GM12878 (cell line): ENCODE data around the gene PUS7. TPM values are rescaled to one million over a fixed set of nuclear protein-coding genes. Genes with fewer than 3 reads are reported as not detected.

ENCODE experiments used
- ATAC-seq: fragments of 200-7000 bp; cut with Tn5 transposase; 3 replicates; pipeline ENCODE4 v1.9.1; 2020; ENCODE audit warnings: mild to moderate bottlenecking, moderate library complexity
- BruUV-seq: library from RNA; stranded (reverse); fragments of 400-500 nt; replicated peaks from 2 replicates; lab custom pipeline; 2021; lab: Mats Ljungman, UMichigan
- CTCF ChIA-PET: fragments of 300-600 bp; sonication (Branson Sonifier 250); formaldehyde crosslinking; extraction: SDS; loops from one replicate; lab custom pipeline; 2021; ENCODE audit warnings: inconsistent platforms; lab: Yijun Ruan, JAX
- POLR2A ChIA-PET: fragments of 350-600 bp; formaldehyde crosslinking; extraction: SDS; loops from one replicate; lab custom pipeline; 2021; ENCODE audit warnings: inconsistent platforms; lab: Charles Lee
- RAD21 ChIA-PET: fragments of 300-600 bp; sonication (Branson Sonifier 250); formaldehyde crosslinking; loops from one replicate; lab custom pipeline; 2023; ENCODE audit warnings: antibody characterized with exemption; ENCODE audit not compliant: unreplicated experiment; lab: Charles Lee
- SMC1A ChIA-PET: fragments of 300-600 bp; sonication (Branson Sonifier 250); formaldehyde crosslinking; loops from one replicate; lab custom pipeline; 2023; ENCODE audit not compliant: unreplicated experiment, uncharacterized antibody; lab: Charles Lee
- DNase-seq: peaks from one replicate; pipeline ENCODE4 v3.0.0-alpha.2; 2011; ENCODE audit warnings: low read depth, low spot score
- FAIRE-seq: peaks from 3 replicates; lab custom pipeline; 2011; peaks lifted over from hg19 to GRCh38; lab: Jason Lieb, UNC
- H2AFZ ChIP-seq: 2 replicates; pipeline ENCODE4 v1.6.0; 2011; ENCODE audit warnings: low read depth, low read length, control low read depth; ENCODE audit not compliant: control insufficient read depth
- H3K27ac ChIP-seq: 2 replicates; pipeline ENCODE4 v1.5.1; 2011; ENCODE audit warnings: control low read depth; ENCODE audit not compliant: control insufficient read depth, insufficient read depth
- H3K27me3 ChIP-seq, 2 experiments: replicated peaks in 1 of 2; 2 replicates each; pipeline versions ENCODE4 v1.6.0 to v1.6.1; 2011; ENCODE audit warnings: low read length in 1 of 2; ENCODE audit not compliant: control insufficient read depth in 2 of 2, insufficient read depth in 2 of 2
- H3K36me3 ChIP-seq, 2 experiments: 2 replicates each; pipeline ENCODE4 v1.5.1; 2011; ENCODE audit warnings: low read length in 1 of 2; ENCODE audit not compliant: control insufficient read depth in 2 of 2, insufficient read depth in 2 of 2
- H3K4me1 ChIP-seq: 2 replicates; pipeline ENCODE4 v1.6.1; 2011; ENCODE audit warnings: mild to moderate bottlenecking, low read length, moderate library complexity, mixed read lengths; ENCODE audit not compliant: control insufficient read depth, insufficient read depth
- H3K4me2 ChIP-seq: 2 replicates; pipeline ENCODE4 v1.6.0; 2011; ENCODE audit warnings: control low read depth; ENCODE audit not compliant: control insufficient read depth, insufficient read depth
- H3K4me3 ChIP-seq: fragments of 200-600 bp; sonication (generic); 2 replicates; pipeline ENCODE4 v1.5.1; 2016
- H3K79me2 ChIP-seq: 2 replicates; pipeline ENCODE4 v1.6.0; 2011; ENCODE audit warnings: low read length; ENCODE audit not compliant: control insufficient read depth, insufficient read depth
- H3K9ac ChIP-seq: 2 replicates; pipeline ENCODE4 v1.8.0; 2011; ENCODE audit warnings: low read length, control low read depth, mixed read lengths; ENCODE audit not compliant: control insufficient read depth, insufficient read depth
- H3K9me3 ChIP-seq: replicated peaks from 3 replicates; pipeline ENCODE4 v1.5.1; 2011; ENCODE audit warnings: mild to moderate bottlenecking, low read length; ENCODE audit not compliant: control insufficient read depth, insufficient read depth
- H4K20me1 ChIP-seq: 2 replicates; pipeline ENCODE4 v1.6.0; 2011; ENCODE audit not compliant: control insufficient read depth, insufficient read depth
- GATAD2B ChIP-seq: fragments of 450-650 bp; conservative IDR thresholded peaks from 2 replicates; pipeline ENCODE4 v1.6.1; 2017; ENCODE audit warnings: low read depth, mild to moderate bottlenecking, moderate library complexity
- MYB ChIP-seq: fragments of 150-350 bp; IDR thresholded peaks from 2 replicates; pipeline ENCODE4 v1.6.1; 2014; ENCODE audit warnings: mild to moderate bottlenecking, low read depth, low read length, borderline replicate concordance
- RUNX3 ChIP-seq: IDR thresholded peaks from 2 replicates; pipeline ENCODE4 v1.6.1; 2012; ENCODE audit warnings: low read length, inconsistent platforms
- SMARCA5 ChIP-seq: fragments of 450-650 bp; IDR thresholded peaks from 2 replicates; pipeline ENCODE4 v1.6.1; 2017; ENCODE audit warnings: mild to moderate bottlenecking
- WGBS: methylation state at CpG from one replicate; pipeline ENCODE4 v1.1.6; 2016; ENCODE audit warnings: low lambda C conversion rate; ENCODE audit not compliant: insufficient replicate concordance, insufficient coverage; ENCODE audit errors: missing lambda C conversion rate; 5-methylcytosine and 5-hydroxymethylcytosine counted together
- in situ Hi-C: fragments of 300-500 bp; cut with MboI; formaldehyde crosslinking; loops from 9 replicates; pipeline ENCODE4 v1.14.3; 2018; ENCODE audit warnings: mixed read lengths
- intact Hi-C: fragments of 100-400 bp; cut with micrococcal nuclease; formaldehyde crosslinking; loops from one replicate; pipeline ENCODE4 v1.14.2; 2022; ENCODE audit not compliant: unreplicated experiment
- polyA plus RNA-seq, 11 experiments: library from polyadenylated mRNA; depleted of rRNA in 4 of 11; unstranded in 6 of 11; stranded (reverse) in 5 of 11; fragments of >200 nt; fragmentation: Nextera tagmentation in 4 of 11; fragmentation: Illumina TruSeq in 1 of 11; extraction: Ambion mirVana in 4 of 11; extraction: Trizol in 1 of 11; gene quantifications; 1 replicate in 1 of 11; 2 replicates in 10 of 11; pipeline versions ENCODE4 v1.2.1 to v1.2.3, GENCODE V29; 2011 to 2016; ENCODE audit warnings: inconsistent platforms in 2 of 11, missing spikeins in 2 of 11, low read depth in 1 of 11
- total RNA-seq, 4 experiments: library from RNA; depleted of rRNA in 3 of 4; stranded (reverse); fragments of >200 nt in 3 of 4; fragmentation: Illumina TruSeq in 1 of 4; extraction: Trizol in 1 of 4; gene quantifications; 2 replicates each; pipeline versions ENCODE4 v1.2.1 to v1.2.3, GENCODE V29; 2013 to 2021

The PUS7 gene
- total and polyA plus RNA-seq, 10 of the 15 experiments (the other 5 are each of a cell fraction or from before 2014, with no cell fraction given) = 5.6 to 28.5 (median 22.4) TPM

GRCh38 chr7:105512926-105513526 lies 9.0 kb downstream of the PUS7 start:
- H3K4me1 ChIP-seq = peaks cover 6% of the 10 kb centered on the region; the same call in 1 of the 2 replicates
- no peaks in the 10 kb centered on the region for H3K27me3 ChIP-seq
- no peak for ATAC-seq
- ChIA-PET CTCF (interaction anchor here (0.6 kb wide), 1 partner anchor 601 kb away, joined by 3 read pairs; no protein-coding TSS in a partner anchor), POLR2A (no interaction called here), RAD21 (no interaction called here), SMC1A (interaction anchor here (0.7 kb wide), 1 partner anchor 10 kb away, joined by 3 read pairs; no protein-coding TSS in a partner anchor)
- H2AFZ ChIP-seq = no peak overlapping the region
- H3K27ac ChIP-seq = 0 out of 2 replicates have a peak overlapping the region, but pooled peaks have one; percentile 1
- no peak for FAIRE-seq
- H3K9me3 ChIP-seq = no peaks in the 10 kb centered on the region
- H3K9ac ChIP-seq = no peak overlapping the region
- DNase-seq = no peak
- in situ Hi-C loops (no loop called here), intact Hi-C loops (no loop called here)
- no peak overlapping the region for H3K4me2 ChIP-seq
- TF ChIP-seq MYB (no peak), RUNX3 (no peak), SMARCA5 (no peak)
- no peaks in the 10 kb centered on the region for H3K36me3 ChIP-seq
- no peaks in the 10 kb centered on the region for H4K20me1 ChIP-seq
- no TSS peak for BruUV-seq
- no peak overlapping the region for H3K4me3 ChIP-seq
- WGBS = 72% methylated on average over 4 of the region's 4 CpGs
- H3K79me2 ChIP-seq = peaks cover 16% of the 10 kb centered on the region

DNA sequence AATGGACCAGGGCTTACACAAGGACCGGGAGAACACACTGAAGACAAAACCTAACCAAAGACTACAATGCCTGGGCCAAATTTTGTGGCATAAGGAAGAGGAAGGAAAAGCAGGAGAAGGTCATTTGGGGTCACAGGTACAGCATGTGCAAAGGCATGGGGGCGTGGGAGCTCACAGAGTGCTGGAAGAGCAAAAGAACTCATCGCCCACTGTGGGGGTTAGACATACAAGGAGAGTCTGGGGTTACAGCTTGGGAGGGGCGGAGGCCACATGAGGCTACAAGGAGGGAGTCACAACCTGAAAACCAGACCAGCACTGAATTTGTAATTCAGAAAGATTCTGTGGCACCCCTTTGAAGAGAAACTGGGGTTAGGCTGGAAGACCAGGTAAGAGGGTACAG lies 9.7 kb downstream of the PUS7 start:
- in situ Hi-C loops = no loop called here
- no peak; the same call in 2 of the 3 replicates for ATAC-seq
- FAIRE-seq = no peak
- TF ChIP-seq GATAD2B = no peak
- TF ChIP-seq, all 136 proteins: peak for 0
- Histone ChIP-seq H3K4me3 (no peak overlapping the region), H3K79me2 (peaks cover 16% of the 10 kb centered on the region), H3K27ac (no peak overlapping the region), H4K20me1 (no peaks in the 10 kb centered on the region), H3K36me3 (no peaks in the 10 kb centered on the region; a peak in 1 of 4 replicates), H3K4me2 (no peak overlapping the region; the same call in 1 of the 2 replicates), H2AFZ (no peak overlapping the region), H3K9me3 (no peaks in the 10 kb centered on the region), H3K27me3 (no peaks in the 10 kb centered on the region), H3K4me1 (peaks cover 6% of the 10 kb centered on the region; the same call in 1 of the 2 replicates), H3K9ac (no peak overlapping the region)
- BruUV-seq = no TSS peak
- 71% methylated on average over 4 of the region's 4 CpGs for WGBS
- SMC1A ChIA-PET = no interaction called here
- intact Hi-C loops = no loop called here
- RAD21 ChIA-PET = no interaction called here
- CTCF ChIA-PET = no interaction called here
- DNase-seq = no peak
- POLR2A ChIA-PET = no interaction called here
